ENCODE measurements around the gene CNTN6.

CNTN6 gene

GRCh38 chr3:1092771-1093170 lies at the start of gene CNTN6:
TSS of gene CNTN6 (plus strand) at chr3:1093024. CDS start at chr3:1148009, 54,985 bp downstream.
- Histone ChIP-seq H3K9ac (ENCODE audit: low read depth, low read length) (no peak within 1 kb of the TSS), H3K27me3 (ENCODE audit: control insufficient read depth, insufficient read depth, low read length) (no peaks in the 10 kb centered on the region), H3K36me3 (ENCODE audit: control insufficient read depth, insufficient read depth, low read length) (no peaks in the 10 kb centered on the region), H3K4me3 (ENCODE audit: low read depth, low read length) (no peak within 1 kb of the TSS), H3K9me3 (ENCODE audit: control insufficient read depth, insufficient read depth, low read length) (no peaks in the 10 kb centered on the region), H3K4me1 (ENCODE audit: control insufficient read depth, insufficient read depth, low read length) (no peaks in the 10 kb centered on the region)

DNA sequence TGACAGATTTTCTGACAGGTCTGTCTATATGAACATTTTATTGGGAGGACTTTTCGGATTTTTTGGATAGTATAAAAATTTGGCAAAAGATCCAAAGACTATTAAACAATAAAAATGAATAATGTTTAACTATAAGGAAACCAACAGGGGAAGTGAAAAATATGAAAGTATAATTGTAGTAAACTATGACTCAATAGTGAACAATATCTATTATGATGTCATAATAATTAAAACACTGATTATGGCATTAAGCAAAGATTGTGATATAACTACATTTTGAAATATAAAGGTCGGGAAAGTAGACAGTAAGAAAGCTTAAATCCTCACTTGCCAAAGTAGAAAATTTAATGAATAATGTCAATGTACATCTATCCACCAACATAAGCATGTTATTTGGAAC lies 44.3 kb upstream of the CNTN6 start:
- no peaks in the 10 kb centered on the region for H3K27me3 ChIP-seq (ENCODE audit: control insufficient read depth, insufficient read depth, low read length)
- H3K4me3 ChIP-seq (ENCODE audit: low read depth, low read length), result no peak overlapping the region
- no peak overlapping the region for H3K9ac ChIP-seq (ENCODE audit: low read depth, low read length)
- H3K9me3 ChIP-seq (ENCODE audit: control insufficient read depth, insufficient read depth, low read length), result no peaks in the 10 kb centered on the region
- no peaks in the 10 kb centered on the region for H3K4me1 ChIP-seq (ENCODE audit: control insufficient read depth, insufficient read depth, low read length)
- no peaks in the 10 kb centered on the region for H3K36me3 ChIP-seq (ENCODE audit: control insufficient read depth, insufficient read depth, low read length)

GRCh38 chr3:1055870-1056269 lies 37.0 kb upstream of the CNTN6 start:
- no peaks in the 10 kb centered on the region for H3K9me3 ChIP-seq (ENCODE audit: control insufficient read depth, insufficient read depth, low read length)
- H3K4me1 ChIP-seq (ENCODE audit: control insufficient read depth, insufficient read depth, low read length), result no peaks in the 10 kb centered on the region

GRCh38 chr3:1056744-1057143 lies 36.1 kb upstream of the CNTN6 start:
- Histone ChIP-seq H3K9me3 (ENCODE audit: control insufficient read depth, insufficient read depth, low read length) (no peaks in the 10 kb centered on the region), H3K4me1 (ENCODE audit: control insufficient read depth, insufficient read depth, low read length) (no peaks in the 10 kb centered on the region), H3K9ac (ENCODE audit: low read depth, low read length) (no peak overlapping the region), H3K4me3 (ENCODE audit: low read depth, low read length) (no peak overlapping the region), H3K36me3 (ENCODE audit: control insufficient read depth, insufficient read depth, low read length) (no peaks in the 10 kb centered on the region), H3K27me3 (ENCODE audit: control insufficient read depth, insufficient read depth, low read length) (no peaks in the 10 kb centered on the region)

More at GRCh38 chr3:1055870-1056269, 37.0 kb upstream of the CNTN6 start:
- Histone ChIP-seq H3K36me3 (ENCODE audit: control insufficient read depth, insufficient read depth, low read length) (no peaks in the 10 kb centered on the region), H3K27me3 (ENCODE audit: control insufficient read depth, insufficient read depth, low read length) (no peaks in the 10 kb centered on the region), H3K9ac (ENCODE audit: low read depth, low read length) (no peak overlapping the region), H3K4me3 (ENCODE audit: low read depth, low read length) (no peak overlapping the region)

GRCh38 chr3:1057436-1057835 lies 35.4 kb upstream of the CNTN6 start:
- H3K4me1 ChIP-seq (ENCODE audit: control insufficient read depth, insufficient read depth, low read length), result no peaks in the 10 kb centered on the region
- H3K27me3 ChIP-seq (ENCODE audit: control insufficient read depth, insufficient read depth, low read length), result no peaks in the 10 kb centered on the region
- no peak overlapping the region for H3K9ac ChIP-seq (ENCODE audit: low read depth, low read length)
- H3K36me3 ChIP-seq (ENCODE audit: control insufficient read depth, insufficient read depth, low read length), result no peaks in the 10 kb centered on the region
- H3K9me3 ChIP-seq (ENCODE audit: control insufficient read depth, insufficient read depth, low read length), result no peaks in the 10 kb centered on the region
- no peak overlapping the region for H3K4me3 ChIP-seq (ENCODE audit: low read depth, low read length)

GRCh38 chr3:1068985-1069384 lies 23.8 kb upstream of the CNTN6 start:
- Histone ChIP-seq H3K4me3 (ENCODE audit: low read depth, low read length) (no peak overlapping the region), H3K27me3 (ENCODE audit: control insufficient read depth, insufficient read depth, low read length) (no peaks in the 10 kb centered on the region), H3K9ac (ENCODE audit: low read depth, low read length) (no peak overlapping the region), H3K9me3 (ENCODE audit: control insufficient read depth, insufficient read depth, low read length) (no peaks in the 10 kb centered on the region), H3K36me3 (ENCODE audit: control insufficient read depth, insufficient read depth, low read length) (no peaks in the 10 kb centered on the region), H3K4me1 (ENCODE audit: control insufficient read depth, insufficient read depth, low read length) (no peaks in the 10 kb centered on the region)

DNA sequence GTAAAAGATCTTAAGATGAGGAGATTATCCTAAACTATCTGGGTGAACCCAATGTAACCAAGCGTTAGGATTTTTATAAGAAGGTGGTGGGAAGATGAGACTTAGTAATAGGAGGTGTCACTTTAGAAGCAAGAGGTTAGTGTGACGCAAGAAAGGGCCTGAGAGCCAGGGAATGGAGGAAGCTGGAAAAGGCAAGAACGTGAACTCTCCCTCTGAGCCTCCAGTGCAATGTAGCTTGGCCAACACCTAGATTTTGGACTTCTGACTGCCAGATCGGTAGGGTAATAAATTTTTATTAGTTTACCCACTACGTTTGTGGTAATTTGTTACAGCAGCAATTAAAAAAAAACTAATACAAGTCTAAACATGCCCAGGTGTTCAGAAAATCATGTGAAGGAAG lies 20.8 kb upstream of the CNTN6 start:
- H3K9me3 ChIP-seq (ENCODE audit: control insufficient read depth, insufficient read depth, low read length), result no peaks in the 10 kb centered on the region
- no peaks in the 10 kb centered on the region for H3K36me3 ChIP-seq (ENCODE audit: control insufficient read depth, insufficient read depth, low read length)
- H3K27me3 ChIP-seq (ENCODE audit: control insufficient read depth, insufficient read depth, low read length), result no peaks in the 10 kb centered on the region
- H3K4me1 ChIP-seq (ENCODE audit: control insufficient read depth, insufficient read depth, low read length), result no peaks in the 10 kb centered on the region
- H3K4me3 ChIP-seq (ENCODE audit: low read depth, low read length), result no peak overlapping the region
- no peak overlapping the region for H3K9ac ChIP-seq (ENCODE audit: low read depth, low read length)

DNA sequence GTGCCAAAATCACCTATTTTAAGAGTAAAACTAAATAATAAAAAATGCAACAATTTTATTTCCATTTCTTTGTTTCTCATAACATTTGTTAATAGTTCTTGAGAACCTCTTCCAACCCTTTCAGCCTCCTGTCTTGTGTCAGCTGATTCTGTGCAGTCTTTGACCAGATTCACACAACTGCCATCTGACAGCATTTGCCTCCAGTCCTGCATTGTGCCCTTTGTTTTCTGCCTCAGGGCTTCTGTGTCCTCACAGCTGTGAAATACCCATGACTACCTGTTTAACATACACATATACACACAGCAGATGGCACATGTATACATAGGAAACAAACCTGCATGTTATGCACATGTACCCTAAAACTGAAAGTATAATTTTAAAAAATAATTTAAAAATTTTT lies 13.2 kb upstream of the CNTN6 start:
- H3K4me3 ChIP-seq (ENCODE audit: low read depth, low read length), result no peak overlapping the region
- no peaks in the 10 kb centered on the region for H3K27me3 ChIP-seq (ENCODE audit: control insufficient read depth, insufficient read depth, low read length)
- H3K9ac ChIP-seq (ENCODE audit: low read depth, low read length), result no peak overlapping the region
- no peaks in the 10 kb centered on the region for H3K9me3 ChIP-seq (ENCODE audit: control insufficient read depth, insufficient read depth, low read length)
- no peaks in the 10 kb centered on the region for H3K36me3 ChIP-seq (ENCODE audit: control insufficient read depth, insufficient read depth, low read length)
- H3K4me1 ChIP-seq (ENCODE audit: control insufficient read depth, insufficient read depth, low read length), result no peaks in the 10 kb centered on the region

DNA sequence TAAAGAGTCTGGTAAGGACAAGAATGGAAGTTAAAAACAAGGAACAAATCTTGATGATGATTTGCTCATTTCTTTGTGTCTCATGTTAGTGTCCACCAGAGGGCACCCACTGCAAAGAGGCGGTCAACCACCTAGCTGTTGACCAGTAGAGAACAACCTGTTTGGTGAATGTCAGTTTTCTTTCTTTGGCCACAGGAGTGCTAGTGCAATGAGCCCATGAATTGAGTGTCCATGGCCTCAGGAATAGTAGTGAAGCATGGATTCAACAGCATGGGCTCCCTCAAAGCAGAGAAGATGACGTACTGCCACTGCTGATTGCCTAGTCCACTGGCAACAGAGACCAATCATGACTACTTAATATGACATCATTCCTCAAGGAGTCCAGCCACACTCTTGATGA lies 10.7 kb upstream of the CNTN6 start:
- Histone ChIP-seq H3K27me3 (ENCODE audit: control insufficient read depth, insufficient read depth, low read length) (no peaks in the 10 kb centered on the region), H3K36me3 (ENCODE audit: control insufficient read depth, insufficient read depth, low read length) (no peaks in the 10 kb centered on the region), H3K4me1 (ENCODE audit: control insufficient read depth, insufficient read depth, low read length) (no peaks in the 10 kb centered on the region), H3K9me3 (ENCODE audit: control insufficient read depth, insufficient read depth, low read length) (no peaks in the 10 kb centered on the region), H3K4me3 (ENCODE audit: low read depth, low read length) (no peak overlapping the region), H3K9ac (ENCODE audit: low read depth, low read length) (no peak overlapping the region)

GRCh38 chr3:1087066-1087560 lies 5.7 kb upstream of the CNTN6 start:
- Histone ChIP-seq H3K4me3 (ENCODE audit: low read depth, low read length) (no peak overlapping the region), H3K27me3 (ENCODE audit: control insufficient read depth, insufficient read depth, low read length) (no peaks in the 10 kb centered on the region), H3K9me3 (ENCODE audit: control insufficient read depth, insufficient read depth, low read length) (no peaks in the 10 kb centered on the region), H3K4me1 (ENCODE audit: control insufficient read depth, insufficient read depth, low read length) (no peaks in the 10 kb centered on the region), H3K9ac (ENCODE audit: low read depth, low read length) (no peak overlapping the region), H3K36me3 (ENCODE audit: control insufficient read depth, insufficient read depth, low read length) (no peaks in the 10 kb centered on the region)

GRCh38 chr3:1088503-1088902 lies 4.3 kb upstream of the CNTN6 start:
- Histone ChIP-seq H3K4me3 (ENCODE audit: low read depth, low read length) (no peak overlapping the region), H3K9ac (ENCODE audit: low read depth, low read length) (no peak overlapping the region), H3K27me3 (ENCODE audit: control insufficient read depth, insufficient read depth, low read length) (no peaks in the 10 kb centered on the region), H3K4me1 (ENCODE audit: control insufficient read depth, insufficient read depth, low read length) (no peaks in the 10 kb centered on the region), H3K36me3 (ENCODE audit: control insufficient read depth, insufficient read depth, low read length) (no peaks in the 10 kb centered on the region), H3K9me3 (ENCODE audit: control insufficient read depth, insufficient read depth, low read length) (no peaks in the 10 kb centered on the region)

DNA sequence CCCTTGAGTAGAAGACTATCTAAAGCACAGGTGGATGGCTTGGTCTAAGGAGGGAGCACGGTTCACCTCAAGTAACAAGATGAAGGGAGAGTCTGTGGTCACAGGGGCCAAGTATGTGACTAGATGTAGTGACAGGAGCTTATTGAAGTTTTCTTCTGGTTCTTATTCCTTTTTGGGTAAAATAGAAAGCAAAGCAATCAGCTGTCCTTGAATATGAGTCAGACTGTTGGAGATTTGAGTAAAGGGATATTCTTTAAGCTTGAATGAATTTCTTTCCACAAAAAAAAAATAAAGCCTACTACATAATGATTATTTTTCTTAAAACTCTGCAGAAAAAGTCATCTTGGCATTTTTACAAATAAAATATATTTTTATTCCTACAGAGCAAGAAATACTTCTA lies 1.5 kb upstream of the CNTN6 start:
- no peak overlapping the region for H3K4me3 ChIP-seq (ENCODE audit: low read depth, low read length)
- no peaks in the 10 kb centered on the region for H3K36me3 ChIP-seq (ENCODE audit: control insufficient read depth, insufficient read depth, low read length)
- H3K9ac ChIP-seq (ENCODE audit: low read depth, low read length), result no peak overlapping the region
- no peaks in the 10 kb centered on the region for H3K9me3 ChIP-seq (ENCODE audit: control insufficient read depth, insufficient read depth, low read length)
- no peaks in the 10 kb centered on the region for H3K4me1 ChIP-seq (ENCODE audit: control insufficient read depth, insufficient read depth, low read length)
- no peaks in the 10 kb centered on the region for H3K27me3 ChIP-seq (ENCODE audit: control insufficient read depth, insufficient read depth, low read length)

- no peaks in the 10 kb centered on the region for H3K9me3 ChIP-seq (ENCODE audit: control insufficient read depth, insufficient read depth, low read length)
- no peaks in the 10 kb centered on the region for H3K27me3 ChIP-seq (ENCODE audit: control insufficient read depth, insufficient read depth, low read length)
- H3K4me1 ChIP-seq (ENCODE audit: control insufficient read depth, insufficient read depth, low read length), result no peaks in the 10 kb centered on the region
- no peaks in the 10 kb centered on the region for H3K36me3 ChIP-seq (ENCODE audit: control insufficient read depth, insufficient read depth, low read length)
- no peak overlapping the region for H3K9ac ChIP-seq (ENCODE audit: low read depth, low read length)
- H3K4me3 ChIP-seq (ENCODE audit: low read depth, low read length), result no peak overlapping the region
These were observed 763 bp upstream of the CNTN6 start for GRCh38 chr3:1092061-1092460.

Measured in iPS-15b (cell line).